ENCODE data around the gene GSTM4. TPM values are rescaled to one million over a fixed set of nuclear protein-coding genes. Genes with fewer than 3 reads are reported as not detected.

The GSTM4 gene
- total RNA-seq, 2 experiments from 2014 or later, result 6.0 to 8.0 TPM

- 0 out of 2 replicates have a peak, but pooled peaks cover 5% of the 10 kb centered on the region for H4K20me1 ChIP-seq (ENCODE audit: insufficient read depth, low read length)
Observed at GRCh38 chr1:109625176-109625575, 30.7 kb upstream of the GSTM4 start.

DNA sequence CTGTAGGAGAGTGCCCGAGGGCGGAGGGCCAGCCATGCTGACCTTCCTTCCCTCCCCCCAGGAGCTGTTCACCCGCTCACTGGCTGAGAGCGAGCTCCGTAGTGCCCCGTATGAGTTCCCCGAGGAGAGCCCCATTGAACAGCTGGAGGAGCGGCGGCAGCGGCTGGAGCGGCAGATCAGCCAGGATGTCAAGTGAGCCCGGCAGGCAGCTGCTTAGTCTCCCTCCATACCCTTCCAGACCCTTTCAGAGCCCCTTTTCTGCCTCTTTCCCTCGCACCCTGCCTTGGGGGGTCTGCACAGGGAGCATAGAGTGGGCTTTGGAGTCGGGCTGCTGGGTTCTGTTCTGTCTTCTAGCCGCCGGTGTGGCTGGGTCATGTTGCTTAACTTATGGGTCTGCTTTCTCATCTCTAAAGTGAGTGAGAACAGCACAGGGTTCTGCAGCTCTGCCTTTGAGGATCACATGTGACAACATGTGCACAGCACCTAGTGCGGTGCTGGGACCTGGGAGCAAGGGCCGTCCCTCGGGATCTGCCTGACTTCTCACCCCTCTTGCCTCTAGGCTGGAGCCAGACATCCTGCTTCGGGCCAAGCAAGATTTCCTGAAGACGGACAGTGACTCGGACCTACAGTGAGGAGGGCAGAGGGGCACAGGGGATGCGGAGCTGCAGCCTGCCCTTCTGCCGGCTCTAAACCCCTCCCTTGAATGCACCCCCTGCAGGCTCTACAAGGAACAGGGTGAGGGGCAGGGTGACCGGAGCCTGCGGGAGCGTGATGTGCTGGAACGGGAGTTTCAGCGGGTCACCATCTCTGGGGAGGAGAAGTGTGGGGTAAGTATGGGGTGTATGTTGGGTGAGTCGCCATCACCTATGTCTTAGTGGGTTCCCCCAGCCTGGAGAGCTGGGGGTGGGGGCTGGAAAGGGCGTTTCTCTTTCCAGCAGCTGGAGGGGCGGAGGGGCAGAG, 30.0 kb upstream of the GSTM4 start:
- H2AFZ ChIP-seq (ENCODE audit: low read length), result no peak overlapping the region
- TF ChIP-seq, protein P1, sequence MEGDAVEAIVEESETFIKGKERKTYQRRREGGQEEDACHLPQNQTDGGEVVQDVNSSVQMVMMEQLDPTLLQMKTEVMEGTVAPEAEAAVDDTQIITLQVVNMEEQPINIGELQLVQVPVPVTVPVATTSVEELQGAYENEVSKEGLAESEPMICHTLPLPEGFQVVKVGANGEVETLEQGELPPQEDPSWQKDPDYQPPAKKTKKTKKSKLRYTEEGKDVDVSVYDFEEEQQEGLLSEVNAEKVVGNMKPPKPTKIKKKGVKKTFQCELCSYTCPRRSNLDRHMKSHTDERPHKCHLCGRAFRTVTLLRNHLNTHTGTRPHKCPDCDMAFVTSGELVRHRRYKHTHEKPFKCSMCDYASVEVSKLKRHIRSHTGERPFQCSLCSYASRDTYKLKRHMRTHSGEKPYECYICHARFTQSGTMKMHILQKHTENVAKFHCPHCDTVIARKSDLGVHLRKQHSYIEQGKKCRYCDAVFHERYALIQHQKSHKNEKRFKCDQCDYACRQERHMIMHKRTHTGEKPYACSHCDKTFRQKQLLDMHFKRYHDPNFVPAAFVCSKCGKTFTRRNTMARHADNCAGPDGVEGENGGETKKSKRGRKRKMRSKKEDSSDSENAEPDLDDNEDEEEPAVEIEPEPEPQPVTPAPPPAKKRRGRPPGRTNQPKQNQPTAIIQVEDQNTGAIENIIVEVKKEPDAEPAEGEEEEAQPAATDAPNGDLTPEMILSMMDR (conservative IDR thresholded peaks at IDR 0.05; ENCODE audit: low read length), result no peak
- TF ChIP-seq EZH2phosphoT487 (IDR thresholded peaks at IDR 0.05; ENCODE audit: borderline replicate concordance, low read depth, low read length), result no peak
- intact Hi-C loops (cut with micrococcal nuclease; ENCODE audit: unreplicated experiment), result no loop called here
- H3K27ac ChIP-seq (ENCODE audit: low read depth, low read length, poor library complexity, severe bottlenecking), result no peak overlapping the region
- H3K4me1 ChIP-seq (ENCODE audit: insufficient read depth, low read length, poor library complexity, severe bottlenecking), result peaks cover 41% of the 10 kb centered on the region
- no peak for DNase-seq (ENCODE audit: low spot score)
- BruUV-seq (replicated peaks), result no TSS peak
- CTCF ChIA-PET (ENCODE audit: unreplicated experiment), result no interaction called here
- no peaks in the 10 kb centered on the region for H3K9me2 ChIP-seq (ENCODE audit: insufficient read depth, low read length)
- peaks cover 25% of the 10 kb centered on the region for H3K79me2 ChIP-seq (ENCODE audit: insufficient read depth, low read depth, low read length)
- 0 out of 2 replicates have a peak, but pooled peaks cover 5% of the 10 kb centered on the region for H4K20me1 ChIP-seq (ENCODE audit: insufficient read depth, low read length)
- H3K36me3 ChIP-seq (ENCODE audit: insufficient read depth, low read length), result peaks cover 37% of the 10 kb centered on the region
- no peak overlapping the region for H3K4me2 ChIP-seq (ENCODE audit: low read length)
- H3K9me3 ChIP-seq (ENCODE audit: low read length), result no peaks in the 10 kb centered on the region
- no peak overlapping the region for H3K4me3 ChIP-seq (ENCODE audit: low read depth, low read length, poor library complexity, severe bottlenecking)
- POLR2A ChIA-PET, result no interaction called here

More at GRCh38 chr1:109625176-109625575, 30.7 kb upstream of the GSTM4 start:
- no peak overlapping the region; the same call in 1 of the 2 replicates for H3K4me2 ChIP-seq (ENCODE audit: low read length)
- CTCF ChIA-PET (ENCODE audit: unreplicated experiment), result interaction anchor here (1.0 to 2.2 kb wide), 2 partner anchors 14 to 15 kb away, joined by 4 to 7 read pairs; no protein-coding TSS in a partner anchor
- H3K36me3 ChIP-seq (ENCODE audit: insufficient read depth, low read length), result peaks cover 32% of the 10 kb centered on the region; the same call in 1 of the 2 replicates
- H3K9me2 ChIP-seq (ENCODE audit: insufficient read depth, low read length), result no peaks in the 10 kb centered on the region
- no peak overlapping the region for H3K27ac ChIP-seq (ENCODE audit: low read depth, low read length, poor library complexity, severe bottlenecking)
- no peaks in the 10 kb centered on the region for H3K9me3 ChIP-seq (ENCODE audit: low read length)
- peaks cover 41% of the 10 kb centered on the region for H3K4me1 ChIP-seq (ENCODE audit: insufficient read depth, low read length, poor library complexity, severe bottlenecking)
- no TSS peak for BruUV-seq (replicated peaks)
- DNase-seq (ENCODE audit: low spot score), result no peak
- intact Hi-C loops (cut with micrococcal nuclease; ENCODE audit: unreplicated experiment), result no loop called here
- no peak overlapping the region for H3K4me3 ChIP-seq (ENCODE audit: low read depth, low read length, poor library complexity, severe bottlenecking)
- no peak overlapping the region for H2AFZ ChIP-seq (ENCODE audit: low read length)
- peaks cover 30% of the 10 kb centered on the region for H3K79me2 ChIP-seq (ENCODE audit: insufficient read depth, low read depth, low read length)
- POLR2A ChIA-PET, result no interaction called here
- TF ChIP-seq, protein P1 (conservative IDR thresholded peaks at IDR 0.05; ENCODE audit: low read length), result no peak
- TF ChIP-seq EZH2phosphoT487 (IDR thresholded peaks at IDR 0.05; ENCODE audit: borderline replicate concordance, low read depth, low read length), result no peak
